IPS-20b (cell line): ENCODE measurements around the gene RPRML.

ENCODE experiments used
- H3K27ac ChIP-seq: one replicate; pipeline ENCODE4 v1.5.1; 2013; ENCODE audit warnings: low read length
- H3K27me3 ChIP-seq: 2 replicates; pipeline ENCODE4 v1.6.1; 2013; ENCODE audit warnings: mild to moderate bottlenecking, low read length, inconsistent platforms; ENCODE audit not compliant: insufficient read depth
- H3K36me3 ChIP-seq: 2 replicates; pipeline ENCODE4 v1.6.1; 2013; ENCODE audit warnings: low read depth, mild to moderate bottlenecking, inconsistent platforms, low read length, moderate library complexity; ENCODE audit not compliant: insufficient read depth
- H3K4me1 ChIP-seq: 2 replicates; pipeline ENCODE4 v1.6.1; 2013; ENCODE audit warnings: mild to moderate bottlenecking, control low read depth, inconsistent platforms, low read length, moderate library complexity; ENCODE audit not compliant: insufficient read depth
- H3K4me3 ChIP-seq: 2 replicates; pipeline ENCODE4 v1.5.1; 2013; ENCODE audit warnings: mild to moderate bottlenecking, low read length, inconsistent platforms
- H3K9ac ChIP-seq: 2 replicates; pipeline ENCODE4 v1.6.1; 2013; ENCODE audit warnings: low read depth, mild to moderate bottlenecking, inconsistent platforms, low read length, moderate library complexity
- H3K9me3 ChIP-seq: 2 replicates; pipeline ENCODE4 v1.6.1; 2013; ENCODE audit warnings: mild to moderate bottlenecking, low read depth, low read length, inconsistent platforms; ENCODE audit not compliant: insufficient read depth

The RPRML gene

DNA sequence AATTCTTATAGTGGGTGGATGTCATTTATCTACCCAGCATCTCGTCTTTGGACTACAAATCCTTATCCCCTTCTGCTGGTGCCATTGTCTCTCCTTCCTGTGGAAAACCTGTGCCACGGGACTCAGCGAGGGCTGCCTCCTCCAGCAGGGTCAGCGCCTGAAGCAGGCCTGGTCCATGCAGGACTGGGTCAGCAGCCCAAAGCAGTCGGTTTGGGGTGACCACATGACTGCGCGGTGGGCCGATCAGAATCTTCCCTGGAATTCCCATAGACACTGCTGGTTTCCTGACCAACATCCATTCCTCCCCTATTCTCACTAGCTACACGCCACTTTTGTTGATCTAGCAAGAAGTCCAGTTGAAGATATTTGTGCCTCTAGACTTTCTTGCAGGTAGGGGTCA, 26.9 kb downstream of the RPRML start:
- H3K9ac ChIP-seq: no peak overlapping the region
- no peak overlapping the region for H3K4me3 ChIP-seq
- H3K27ac ChIP-seq: no peak overlapping the region
- H3K36me3 ChIP-seq: no peaks in the 10 kb centered on the region
- H3K4me1 ChIP-seq: no peaks in the 10 kb centered on the region
- H3K27me3 ChIP-seq: 0 out of 2 replicates have a peak, but pooled peaks cover 11% of the 10 kb centered on the region
- H3K9me3 ChIP-seq: no peaks in the 10 kb centered on the region

DNA sequence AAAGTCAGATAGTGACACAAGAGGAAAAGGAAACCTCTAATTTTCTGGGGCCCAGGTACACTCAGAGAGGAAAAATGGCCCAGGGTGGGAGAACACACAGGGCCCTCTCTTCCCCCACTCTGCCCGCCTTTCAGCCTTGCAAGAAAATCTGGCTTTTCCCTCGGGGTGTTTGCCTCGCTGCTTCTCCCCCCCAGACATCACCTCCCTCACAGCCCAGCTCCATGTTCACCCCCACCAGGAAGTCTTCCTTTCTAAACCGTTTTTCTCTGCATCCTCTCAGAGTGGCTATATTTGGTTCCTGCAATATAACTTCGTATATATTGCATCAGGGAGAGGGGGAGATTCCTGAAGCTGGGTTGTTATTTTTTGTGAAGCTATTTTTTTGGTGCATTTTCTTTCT, 27.3 kb downstream of the RPRML start:
- Histone ChIP-seq H3K9ac (no peak overlapping the region), H3K27ac (no peak overlapping the region)

DNA sequence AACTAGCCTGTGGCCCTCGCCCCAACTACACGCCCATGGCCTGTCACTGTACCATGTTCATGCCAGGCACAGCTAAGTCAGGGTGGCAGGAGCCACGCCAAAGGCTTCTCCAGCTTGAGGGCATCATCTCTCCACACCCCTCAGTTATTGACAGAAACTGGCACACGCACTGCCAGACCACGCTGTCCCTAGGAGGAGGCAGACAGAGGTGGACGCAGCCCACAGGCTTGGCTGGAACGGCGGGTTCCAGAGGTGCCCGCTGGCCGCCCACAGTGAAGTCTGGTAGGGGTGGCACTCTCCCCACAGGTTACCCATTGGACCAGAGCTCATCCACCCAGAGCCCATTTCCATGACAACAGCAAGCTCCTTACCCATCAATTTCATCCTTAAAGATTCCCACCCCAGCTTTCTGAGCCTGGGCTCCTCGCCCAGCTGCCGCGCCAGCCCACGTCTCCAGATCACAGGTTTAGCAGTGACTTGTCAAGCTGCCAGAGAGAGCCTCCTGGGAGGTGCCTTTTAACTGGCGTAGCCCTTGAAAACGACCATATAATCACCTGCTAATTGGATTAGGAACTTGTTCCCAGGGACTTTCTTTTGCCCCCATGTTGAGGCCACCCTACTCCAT, 27.9 kb downstream of the RPRML start:
- no peak overlapping the region for H3K4me3 ChIP-seq

More for the DNA sequence above, 27.3 kb downstream of the RPRML start:
- Histone ChIP-seq H3K36me3 (no peaks in the 10 kb centered on the region), H3K27me3 (0 out of 2 replicates have a peak, but pooled peaks cover 11% of the 10 kb centered on the region), H3K9me3 (no peaks in the 10 kb centered on the region), H3K4me1 (no peaks in the 10 kb centered on the region), H3K4me3 (no peak overlapping the region)

GRCh38 chr17:46950342-46950996, 28.6 kb downstream of the RPRML start:
- no peaks in the 10 kb centered on the region for H3K9me3 ChIP-seq
- no peak overlapping the region for H3K9ac ChIP-seq
- H3K27ac ChIP-seq: no peak overlapping the region
- H3K27me3 ChIP-seq: 0 out of 2 replicates have a peak, but pooled peaks cover 11% of the 10 kb centered on the region
- no peak overlapping the region for H3K4me3 ChIP-seq
- no peaks in the 10 kb centered on the region for H3K4me1 ChIP-seq
- H3K36me3 ChIP-seq: no peaks in the 10 kb centered on the region

More for the DNA sequence above, 27.9 kb downstream of the RPRML start:
- H3K27ac ChIP-seq: no peak overlapping the region
- H3K9ac ChIP-seq: no peak overlapping the region
- H3K36me3 ChIP-seq: no peaks in the 10 kb centered on the region
- no peaks in the 10 kb centered on the region for H3K4me1 ChIP-seq
- H3K27me3 ChIP-seq: 0 out of 2 replicates have a peak, but pooled peaks cover 11% of the 10 kb centered on the region
- H3K9me3 ChIP-seq: no peaks in the 10 kb centered on the region

- H3K9ac ChIP-seq: no peak overlapping the region
- no peaks in the 10 kb centered on the region for H3K4me1 ChIP-seq
- 0 out of 2 replicates have a peak, but pooled peaks cover 11% of the 10 kb centered on the region for H3K27me3 ChIP-seq
- no peaks in the 10 kb centered on the region for H3K9me3 ChIP-seq
- no peaks in the 10 kb centered on the region for H3K36me3 ChIP-seq
- no peak overlapping the region for H3K4me3 ChIP-seq
- H3K27ac ChIP-seq: no peak overlapping the region
These were observed 29.5 kb downstream of the RPRML start for GRCh38 chr17:46949291-46950174.

DNA sequence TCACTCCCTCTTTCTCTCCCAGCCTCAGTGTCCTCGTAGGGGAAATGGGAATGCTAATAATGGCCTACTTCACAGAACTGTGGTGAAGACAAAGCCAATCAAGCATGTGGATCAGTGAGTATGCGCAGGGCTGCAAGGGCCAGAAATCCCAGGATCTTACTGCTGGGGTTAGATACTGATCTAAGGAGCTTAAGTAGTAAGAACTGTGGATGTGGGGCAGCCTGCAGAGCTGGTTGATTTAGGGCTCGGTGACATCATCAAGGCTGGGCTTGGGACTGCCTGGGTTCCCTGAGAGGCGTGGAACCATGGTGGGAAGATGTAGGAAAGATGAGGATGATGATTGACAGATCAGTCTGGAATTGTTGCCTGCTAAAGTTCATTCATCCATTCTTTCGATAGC, 30.5 kb downstream of the RPRML start:
- H3K27me3 ChIP-seq: 0 out of 2 replicates have a peak, but pooled peaks cover 11% of the 10 kb centered on the region
- no peaks in the 10 kb centered on the region for H3K9me3 ChIP-seq
- H3K36me3 ChIP-seq: no peaks in the 10 kb centered on the region
- no peak overlapping the region for H3K9ac ChIP-seq
- no peak overlapping the region for H3K4me3 ChIP-seq
- H3K27ac ChIP-seq: no peak overlapping the region
- peaks cover 6% of the 10 kb centered on the region for H3K4me1 ChIP-seq

GRCh38 chr17:46947216-46947615, 31.8 kb downstream of the RPRML start:
- Histone ChIP-seq H3K4me3 (no peak overlapping the region), H3K36me3 (no peaks in the 10 kb centered on the region), H3K27me3 (0 out of 2 replicates have a peak, but pooled peaks cover 7% of the 10 kb centered on the region), H3K27ac (no peak overlapping the region), H3K4me1 (peaks cover 14% of the 10 kb centered on the region), H3K9me3 (no peaks in the 10 kb centered on the region), H3K9ac (no peak overlapping the region)

- H3K4me3 ChIP-seq: no peak overlapping the region
- H3K9ac ChIP-seq: no peak overlapping the region
- no peaks in the 10 kb centered on the region for H3K27me3 ChIP-seq
- H3K9me3 ChIP-seq: no peaks in the 10 kb centered on the region
- H3K27ac ChIP-seq: no peak overlapping the region
- H3K4me1 ChIP-seq: peaks cover 14% of the 10 kb centered on the region
- peaks cover 6% of the 10 kb centered on the region for H3K36me3 ChIP-seq
These were observed 34.1 kb downstream of the RPRML start for GRCh38 chr17:46944931-46945330.

DNA sequence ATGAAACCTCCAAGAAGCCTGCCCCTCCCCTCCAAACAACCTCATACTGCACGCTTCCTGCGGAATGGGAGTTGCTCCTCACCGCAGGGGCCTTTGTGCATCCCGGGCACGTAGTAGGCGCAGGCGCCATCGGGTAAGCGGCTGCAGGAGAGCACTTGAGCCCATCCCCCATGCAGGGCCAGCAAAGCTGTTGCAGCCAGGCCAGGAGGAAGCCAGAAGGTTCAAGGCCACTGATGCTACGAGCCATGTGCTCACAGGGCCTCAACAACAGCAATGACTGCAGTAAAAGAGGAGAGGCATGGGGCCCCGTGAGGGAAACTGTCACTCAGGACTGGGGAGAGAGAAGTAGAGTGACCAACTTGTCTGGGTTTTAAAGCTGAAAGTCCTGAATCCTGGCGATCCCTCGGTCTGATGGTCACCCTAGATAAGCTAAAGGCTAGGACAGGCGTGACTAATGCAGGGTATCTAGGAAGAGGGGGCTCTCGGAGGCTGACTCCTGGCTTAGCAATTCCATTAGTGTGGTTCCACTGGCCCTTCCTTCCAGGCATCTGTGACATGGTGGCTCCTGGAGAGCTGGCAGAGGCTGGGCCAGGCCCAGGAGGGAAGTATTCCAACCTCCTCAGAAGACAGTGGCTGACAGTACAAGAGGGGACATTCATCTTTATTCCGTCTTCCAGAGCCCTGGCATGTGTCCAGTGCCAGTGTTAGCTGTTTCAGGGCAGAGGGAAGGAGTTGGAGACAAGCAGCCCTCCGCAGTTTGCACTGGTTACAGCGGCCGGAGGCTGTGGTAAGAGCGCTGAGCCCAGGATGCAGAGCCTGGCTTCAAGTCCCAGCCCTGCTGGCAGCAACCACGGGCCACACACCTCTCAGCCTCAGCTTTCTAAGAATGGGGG, 35.3 kb downstream of the RPRML start:
- H3K27me3 ChIP-seq: no peaks in the 10 kb centered on the region
- H3K4me3 ChIP-seq: no peak overlapping the region
- no peaks in the 10 kb centered on the region for H3K9me3 ChIP-seq
- H3K4me1 ChIP-seq: peaks cover 14% of the 10 kb centered on the region
- H3K27ac ChIP-seq: no peak overlapping the region
- peak overlapping the region; percentile 44; the same call in 1 of the 2 replicates for H3K9ac ChIP-seq
- H3K36me3 ChIP-seq: peaks cover 18% of the 10 kb centered on the region

DNA sequence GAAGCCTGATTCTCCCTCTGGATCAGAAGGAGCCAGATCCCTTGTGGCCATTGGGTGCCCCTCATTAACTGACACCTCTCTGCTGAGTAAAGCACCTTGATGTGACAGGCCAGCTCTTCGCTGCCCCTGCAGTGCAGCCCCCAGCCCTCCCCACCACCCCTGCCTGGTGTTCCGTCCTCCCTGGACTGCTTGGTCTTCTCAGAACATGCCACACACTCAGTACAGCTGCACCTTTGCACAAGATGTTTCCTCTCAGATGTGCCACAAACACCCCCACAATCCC, 35.9 kb downstream of the RPRML start:
- H3K9me3 ChIP-seq: no peaks in the 10 kb centered on the region
- peak overlapping the region; percentile 44; the same call in 1 of the 2 replicates for H3K9ac ChIP-seq
- no peak overlapping the region for H3K27ac ChIP-seq
- no peak overlapping the region for H3K4me3 ChIP-seq
- H3K4me1 ChIP-seq: peaks cover 14% of the 10 kb centered on the region
- no peaks in the 10 kb centered on the region for H3K27me3 ChIP-seq
- peaks cover 24% of the 10 kb centered on the region for H3K36me3 ChIP-seq
